GOT3 (cell line): ENCODE measurements around the gene DENND4A.
"Not testable (repeated sequence)": the region's sequence is repeated elsewhere in the genome, so short reads cannot be mapped to it uniquely, and the experiment has no call there.

Experiments used
- DNase-seq: peaks from one replicate; lab custom pipeline; 2025; ENCODE audit warnings: mixed read lengths; lab: John Stamatoyannopoulos, UW

DENND4A gene

DNA sequence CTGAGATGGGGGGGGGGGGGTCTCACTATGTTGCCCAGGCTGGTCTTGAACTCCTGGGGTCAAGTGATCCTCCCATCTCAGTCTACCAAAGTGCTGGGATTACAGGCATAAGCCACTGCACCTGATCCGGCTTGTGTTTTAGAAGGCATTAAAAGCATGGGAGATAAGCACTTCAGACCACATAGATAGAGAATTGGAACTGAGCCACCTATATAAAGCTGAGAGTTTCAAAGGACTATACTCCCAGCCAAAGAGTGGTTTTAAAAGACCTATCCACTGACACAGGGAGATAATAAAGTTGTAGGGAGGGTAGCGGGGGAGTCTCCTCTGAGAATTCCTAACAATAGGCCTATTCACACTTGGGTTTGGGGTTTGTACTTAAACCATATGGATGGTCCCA, 34.8 kb downstream of the DENND4A start:
- DNase-seq: no peak

DNA sequence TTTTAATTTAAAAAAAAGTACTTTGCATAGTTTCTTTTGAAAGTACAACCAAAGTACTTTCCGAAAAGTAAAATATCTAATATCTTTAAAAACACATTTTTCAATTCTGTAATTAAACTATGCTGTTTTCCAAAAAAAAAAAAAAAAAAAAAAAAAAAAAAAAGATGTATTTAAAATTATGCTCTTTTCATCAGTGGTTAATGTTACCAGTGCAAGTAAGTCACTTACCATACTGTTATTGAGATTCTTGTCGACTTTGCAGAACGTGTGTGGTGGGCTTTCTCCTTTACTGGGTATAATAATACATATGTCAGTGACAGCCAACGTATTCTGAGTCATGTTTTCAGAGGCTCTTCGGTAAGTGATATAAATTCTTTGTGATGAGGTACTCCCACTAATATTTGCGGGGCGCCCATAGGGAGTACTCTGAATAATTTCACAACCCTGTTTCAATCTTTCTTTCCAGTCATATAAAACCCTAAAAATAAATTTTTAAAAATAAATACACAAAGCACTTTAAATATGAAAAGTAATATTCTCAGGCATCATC, 39.9 kb downstream of the DENND4A start:
- no peak for DNase-seq

DNA sequence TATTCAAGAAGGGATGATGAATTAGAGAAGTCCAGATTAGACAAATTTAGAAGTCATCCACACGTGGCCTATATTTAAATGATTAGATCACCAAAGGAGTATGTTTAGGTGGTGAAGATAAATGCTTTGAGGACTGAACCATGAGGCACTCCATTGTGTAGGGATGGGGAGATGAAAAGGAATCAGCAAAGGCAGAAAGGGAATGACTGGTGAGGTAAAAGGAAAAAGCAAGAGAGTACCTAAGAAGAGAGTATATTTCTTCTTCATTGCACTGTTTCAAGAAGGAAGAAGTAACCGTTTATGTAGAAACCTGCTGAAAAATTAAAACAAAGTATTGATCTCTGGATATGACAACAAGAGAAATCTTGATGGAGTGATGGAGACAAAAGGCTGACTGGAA, 40.7 kb downstream of the DENND4A start:
- no peak for DNase-seq

DNA sequence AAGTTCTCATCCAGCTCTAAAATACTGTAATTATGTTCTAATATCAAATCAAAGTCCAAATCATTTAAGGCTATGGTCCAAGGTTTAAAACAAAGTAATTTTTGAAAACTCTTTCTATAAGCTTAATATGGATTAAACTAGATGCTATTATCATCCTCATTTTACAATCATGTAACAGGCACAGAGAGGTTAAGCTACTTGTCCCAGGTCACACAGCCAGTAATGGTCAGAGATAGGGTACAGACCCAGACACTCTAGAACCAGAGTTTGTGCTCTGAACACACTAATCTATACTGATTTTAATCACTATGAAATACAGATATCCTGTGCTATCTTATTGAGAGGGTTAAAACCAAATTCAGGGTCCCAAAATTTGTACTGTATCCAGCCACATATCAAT, 44.8 kb downstream of the DENND4A start:
- no peak for DNase-seq

DNA sequence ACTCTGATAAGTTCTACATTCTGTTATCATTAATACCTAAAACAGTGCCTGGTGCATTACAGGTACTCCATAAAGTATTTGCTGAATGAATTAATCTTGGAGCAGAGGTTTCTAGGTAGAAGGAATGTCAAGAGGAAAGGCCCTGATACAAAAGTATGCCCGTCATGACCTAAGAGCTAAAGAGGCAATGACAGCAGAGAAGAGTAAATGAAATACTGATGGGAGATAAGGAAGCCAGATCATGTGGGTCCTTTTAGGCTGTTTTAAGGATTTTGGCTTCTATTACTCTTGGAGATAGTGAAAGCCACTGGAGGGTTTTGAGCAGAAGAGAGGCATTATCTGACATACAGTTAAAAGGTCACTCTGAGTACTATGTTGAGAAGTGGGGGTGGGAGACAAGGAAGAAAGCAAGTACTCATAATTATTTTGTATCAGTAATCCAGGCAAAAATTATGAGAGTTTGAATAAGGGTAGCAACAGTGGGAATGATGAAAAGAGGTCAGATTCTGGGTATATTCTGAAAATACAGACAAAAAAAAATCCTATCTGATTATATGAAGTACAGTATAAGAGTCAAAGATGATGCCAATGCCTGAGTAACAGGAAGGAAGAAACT, 48.3 kb downstream of the DENND4A start:
- DNase-seq: no peak

DNA sequence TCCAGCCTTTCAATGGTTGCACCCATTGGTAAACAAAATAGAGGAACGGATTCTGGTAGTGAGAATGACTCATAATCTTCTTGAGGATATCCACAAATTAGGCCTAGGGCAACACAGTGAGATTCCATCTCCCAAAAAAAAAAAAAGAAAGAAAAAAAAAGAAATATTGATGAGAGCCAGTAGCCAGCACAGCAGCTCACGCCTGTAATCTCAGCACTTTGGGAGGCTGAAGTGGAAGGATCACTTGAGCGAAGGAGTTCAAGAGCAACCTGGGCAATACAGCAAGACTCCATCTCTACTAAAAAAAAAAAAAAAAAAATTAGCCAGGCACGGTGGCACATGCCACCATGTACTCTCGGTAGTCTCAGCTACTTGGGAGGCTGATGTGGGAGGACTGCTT, 51.9 kb downstream of the DENND4A start:
- DNase-seq: no peak

DNA sequence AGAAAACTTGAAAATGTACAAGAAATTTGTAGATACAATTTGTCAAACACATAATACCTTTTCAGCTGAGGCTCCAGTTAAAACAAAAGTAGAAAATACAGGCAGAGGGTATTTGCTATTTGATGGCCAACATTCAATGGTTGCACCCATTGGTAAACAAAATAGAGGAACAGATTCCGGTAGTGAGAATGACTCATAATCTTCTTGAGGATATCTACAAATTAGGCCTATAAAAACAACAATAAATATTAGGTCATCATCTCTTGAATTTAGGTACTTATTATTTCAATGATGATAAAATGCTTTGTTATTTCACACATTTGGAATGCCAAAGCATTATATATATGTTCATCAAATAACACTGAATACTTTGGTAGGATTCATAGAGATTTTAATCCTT, 53.4 kb downstream of the DENND4A start:
- no peak for DNase-seq

DNA sequence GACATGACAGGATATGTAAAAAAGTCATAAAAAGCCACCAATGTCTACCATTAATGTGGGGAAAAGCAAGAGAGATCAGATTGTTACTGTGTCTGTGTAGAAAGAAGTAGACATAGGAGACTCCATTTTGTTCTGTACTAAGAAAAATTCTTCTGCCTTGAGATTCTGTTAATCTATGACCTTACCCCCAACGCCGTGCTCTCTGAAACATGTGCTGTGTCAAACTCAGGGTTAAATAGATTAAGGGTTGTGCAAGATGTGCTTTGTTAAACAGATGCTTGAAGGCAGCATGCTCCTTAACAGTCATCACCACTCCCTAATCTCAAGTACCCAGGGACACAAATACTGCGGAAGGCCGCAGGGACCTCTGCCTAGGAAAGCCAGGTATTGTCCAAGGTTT, 58.5 kb downstream of the DENND4A start:
- not testable (repeated sequence) for DNase-seq

DNA sequence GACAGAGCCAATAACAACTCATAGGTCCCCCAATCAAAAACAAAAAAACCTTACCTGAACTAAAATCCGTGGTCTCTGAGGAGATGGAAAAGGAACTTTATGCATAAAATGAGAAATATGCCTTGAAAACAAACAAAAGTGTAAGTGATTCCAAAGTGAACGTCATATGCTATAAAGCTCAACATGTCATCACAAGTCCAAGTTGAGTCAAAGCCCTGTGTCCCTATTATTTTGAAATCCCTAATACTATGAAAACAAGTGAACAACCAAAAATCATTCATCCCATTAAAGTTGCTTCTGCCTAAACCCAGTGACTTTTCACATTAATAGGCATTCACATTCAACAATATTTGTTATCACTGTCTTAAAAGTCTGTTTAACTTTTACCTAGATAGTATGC, 59.4 kb downstream of the DENND4A start:
- DNase-seq: no peak

DNA sequence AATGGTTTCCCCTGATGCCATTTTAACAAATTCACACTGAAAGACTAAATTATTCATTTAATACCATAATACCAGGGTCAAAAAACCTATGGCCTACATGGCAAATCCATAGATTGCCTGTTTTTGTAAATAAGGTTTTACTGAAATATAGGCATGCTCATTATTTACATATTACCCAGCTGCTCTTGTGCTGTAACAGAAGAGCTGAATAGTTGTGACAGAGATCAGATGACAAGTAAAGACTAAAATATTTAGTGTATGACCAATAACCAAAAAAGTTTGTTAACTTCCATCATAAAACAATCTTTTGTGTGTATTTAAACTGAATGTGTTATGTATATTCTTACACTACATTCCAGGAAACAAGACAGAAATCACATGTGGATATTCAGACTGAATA, 60.2 kb downstream of the DENND4A start:
- DNase-seq: no peak

DNA sequence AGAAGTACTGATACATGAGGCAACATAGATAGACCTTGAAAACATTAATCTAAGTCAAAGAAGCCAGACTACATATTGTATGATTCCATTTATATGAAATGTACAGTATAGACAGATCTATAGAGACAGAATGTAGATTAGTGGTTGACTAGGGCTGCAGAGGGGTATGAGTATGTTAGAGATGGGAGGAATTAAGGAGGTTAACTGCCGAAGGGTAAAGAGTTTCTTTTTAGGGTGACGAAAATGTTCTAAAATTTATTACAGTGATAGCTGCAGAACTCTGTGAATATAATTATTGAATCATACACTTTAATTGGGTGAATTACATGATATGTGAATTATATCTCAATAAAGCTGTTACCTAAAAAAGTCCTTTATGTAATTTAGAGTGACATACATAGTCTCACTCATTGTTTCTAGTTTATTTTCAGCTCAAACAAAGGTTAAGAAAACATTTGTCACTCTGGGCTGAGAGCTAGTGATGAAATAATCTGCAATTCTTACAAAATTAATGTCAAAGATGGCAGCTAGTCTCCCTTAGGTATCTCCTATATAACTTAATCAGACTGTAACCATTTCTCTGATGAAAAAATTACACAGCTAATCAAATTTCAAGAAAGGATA, 61.4 kb downstream of the DENND4A start:
- DNase-seq: no peak

DNA sequence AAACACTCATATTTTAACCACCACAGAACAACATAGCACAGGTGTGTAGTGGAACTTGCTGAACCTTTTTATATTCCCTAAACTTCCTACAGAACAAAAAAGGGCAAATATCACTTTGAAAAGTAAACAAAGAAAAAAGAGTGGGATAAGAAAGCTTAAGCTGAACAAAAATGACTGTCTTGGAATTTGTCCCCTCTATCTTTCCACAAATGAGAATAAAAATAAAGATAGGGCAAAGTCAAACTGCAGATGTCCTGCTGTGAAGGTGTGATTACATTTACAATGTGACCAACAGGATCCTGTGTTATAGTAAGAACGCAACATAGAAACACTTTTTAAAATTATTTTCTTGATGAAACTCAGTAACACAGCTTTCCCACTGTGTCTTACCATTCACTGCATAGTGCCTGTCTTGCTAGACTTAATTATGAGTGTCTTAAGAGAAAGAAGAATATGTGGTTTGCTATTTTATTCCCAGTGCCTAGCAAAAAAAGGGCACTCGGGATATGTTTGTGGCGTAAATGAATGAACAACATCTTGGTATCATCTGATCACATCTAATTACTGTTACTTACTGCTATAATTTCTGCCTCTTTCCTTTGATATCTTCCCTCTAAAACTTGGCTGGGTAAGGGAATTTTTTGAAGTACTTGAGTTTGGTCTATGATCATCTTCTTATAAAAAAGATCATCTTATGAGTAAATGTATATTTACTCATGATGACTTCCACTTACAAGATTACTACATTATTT, 67.5 kb downstream of the DENND4A start:
- no peak for DNase-seq

DNA sequence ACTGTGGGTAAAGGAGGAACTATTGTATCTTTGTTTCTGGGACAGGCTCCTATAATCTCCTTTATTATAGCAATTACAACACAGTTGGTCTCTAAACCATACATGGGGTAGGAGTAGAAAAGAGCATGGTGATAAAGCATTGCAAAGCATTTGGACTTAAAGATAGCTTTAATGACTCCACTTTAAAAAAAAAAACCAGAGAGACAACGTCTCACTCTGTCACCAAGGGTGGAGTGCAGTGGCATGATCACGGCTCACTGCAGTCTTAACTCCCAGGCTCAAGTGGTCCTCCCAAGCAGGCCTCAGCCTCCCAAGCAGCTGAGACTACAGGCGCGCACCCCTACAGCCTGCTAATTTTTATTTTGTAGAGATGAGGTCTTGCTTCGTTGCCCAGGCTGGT, 68.2 kb downstream of the DENND4A start:
- no peak for DNase-seq

DNA sequence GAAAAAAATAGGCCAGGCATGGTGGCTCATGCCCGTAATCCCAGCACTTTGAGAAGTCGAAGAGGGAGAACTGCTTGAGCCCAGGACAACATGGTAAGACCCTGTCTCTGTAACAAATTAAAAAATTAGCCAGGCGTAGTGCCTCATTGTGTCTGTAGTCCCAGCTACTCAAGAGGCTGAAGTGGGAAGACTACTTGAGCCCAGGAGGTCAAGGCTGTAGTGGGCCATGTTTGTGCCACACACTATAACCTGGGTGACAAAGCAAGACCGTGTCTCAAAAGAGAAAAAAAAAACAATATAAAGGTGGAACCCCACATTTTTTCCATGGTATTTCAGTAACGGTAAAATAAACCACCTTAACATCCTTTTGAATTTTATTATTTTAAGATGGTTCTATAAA, 69.9 kb downstream of the DENND4A start:
- DNase-seq: no peak

DNA sequence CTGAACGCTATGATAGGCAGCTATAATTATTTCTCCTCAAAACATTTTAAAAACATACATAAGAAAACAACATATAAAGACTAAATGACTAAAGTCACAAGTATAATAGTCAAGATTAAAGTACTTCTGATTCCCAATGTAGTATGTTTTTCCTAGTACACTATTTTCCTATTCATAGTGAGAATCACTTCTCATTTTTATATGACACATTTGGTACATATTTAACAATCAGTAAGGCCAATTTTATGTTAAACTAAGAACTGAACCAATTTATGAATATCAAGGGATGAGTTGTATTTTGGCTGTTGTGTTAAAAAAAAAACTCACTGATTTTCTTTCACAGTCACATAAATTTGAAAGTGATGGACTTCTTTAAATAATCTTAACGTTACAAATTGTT, 79.7 kb downstream of the DENND4A start:
- no peak for DNase-seq

DNA sequence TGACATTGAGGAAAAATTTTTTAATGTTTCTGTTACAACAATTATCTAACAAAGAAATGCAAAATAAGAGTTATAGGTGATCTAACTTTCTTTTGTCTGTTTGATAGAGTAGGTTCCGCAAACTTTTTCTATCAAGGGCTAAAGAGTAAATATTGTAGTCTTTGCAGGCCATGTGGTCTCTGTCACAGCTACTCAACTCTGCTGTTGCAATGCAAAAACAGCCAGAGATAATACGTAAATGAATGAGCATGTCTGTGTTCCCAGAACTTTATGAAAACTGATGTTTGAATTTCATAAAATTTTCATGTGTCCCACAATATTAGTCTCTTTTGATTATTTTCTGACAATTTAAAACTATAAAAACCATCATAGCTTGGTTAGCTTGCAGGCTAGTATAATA, 97.0 kb downstream of the DENND4A start:
- no peak for DNase-seq

DNA sequence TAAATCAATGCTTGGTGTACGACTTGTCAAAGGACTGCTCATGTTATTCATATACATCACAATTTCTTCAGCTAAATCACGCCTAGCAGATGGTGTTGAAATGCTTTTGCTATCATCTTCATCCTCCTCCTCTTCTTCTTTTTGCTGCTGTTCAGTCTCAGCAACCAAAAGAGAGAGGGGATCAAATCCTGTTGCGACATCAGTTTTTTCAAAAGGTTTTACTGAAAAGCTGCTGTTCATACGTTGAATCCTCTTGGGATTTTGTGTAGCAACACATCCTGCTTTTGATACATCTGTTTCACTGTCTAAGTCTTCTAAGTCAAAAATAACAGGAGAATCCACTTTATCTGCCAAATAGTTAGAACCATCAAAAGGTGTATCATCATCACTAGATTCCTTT, 101.3 kb downstream of the DENND4A start:
- no peak for DNase-seq

DNA sequence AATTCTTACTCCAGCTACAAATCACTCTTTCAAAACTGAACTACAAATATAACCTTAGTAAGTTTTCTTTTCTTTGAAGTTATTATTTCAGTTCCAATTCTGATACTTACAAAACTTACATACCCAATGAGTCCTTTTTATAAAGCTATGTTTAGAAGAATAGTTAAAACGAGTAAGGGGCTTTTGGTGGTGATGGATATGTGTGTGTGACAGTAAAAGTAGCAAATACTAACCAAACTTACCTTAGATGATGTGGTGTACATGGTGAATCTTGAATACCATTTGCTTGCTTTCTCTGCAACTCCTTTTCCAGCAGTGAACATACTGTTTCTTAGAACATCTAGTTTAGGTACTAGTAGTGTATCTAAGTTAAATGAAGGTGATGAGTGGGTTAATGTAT, 101.9 kb downstream of the DENND4A start:
- DNase-seq: no peak

DNA sequence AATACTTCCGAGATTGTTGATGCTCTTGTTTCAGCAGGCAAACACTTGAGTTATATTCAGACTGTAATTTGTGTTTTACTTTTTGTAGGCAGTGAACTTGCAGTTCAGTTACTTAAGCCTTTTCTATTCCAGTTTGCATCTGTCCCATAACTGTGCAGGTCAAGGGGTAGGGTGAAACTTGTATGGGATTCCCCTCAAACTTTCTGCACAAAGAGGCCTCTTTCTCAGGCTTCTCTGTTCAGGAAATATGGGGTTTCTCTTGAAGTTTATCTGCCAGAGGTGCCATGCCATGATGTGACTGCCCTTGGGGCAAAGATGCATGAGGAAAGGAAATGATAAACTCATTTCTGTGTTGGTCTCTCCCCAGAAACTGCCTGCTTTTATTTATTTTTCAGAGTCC, 103.6 kb downstream of the DENND4A start:
- DNase-seq: no peak

DNA sequence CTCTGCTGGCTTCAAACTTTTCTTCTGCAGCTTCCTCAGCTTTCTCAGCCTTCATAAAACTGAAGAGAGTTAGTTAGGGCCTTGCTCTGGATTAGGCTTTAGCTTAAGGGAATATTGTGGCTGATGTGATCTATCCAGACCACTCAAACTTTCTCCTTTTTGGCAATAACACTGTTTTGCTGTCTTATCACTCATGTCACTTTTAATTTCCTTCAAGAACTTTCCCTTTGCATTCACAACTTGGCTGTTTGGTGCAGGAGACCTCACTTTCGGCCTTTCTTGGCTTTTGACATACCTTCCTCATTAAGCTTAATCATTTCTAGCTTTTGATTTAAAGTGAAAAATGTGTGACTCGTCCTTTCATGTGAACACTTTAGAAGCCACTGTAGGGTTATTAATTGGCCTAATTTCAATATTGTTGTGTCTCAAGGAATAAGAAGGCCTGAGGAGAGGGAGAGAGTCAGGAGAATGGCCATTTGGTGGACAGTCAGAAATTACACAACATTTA, 109.6 kb downstream of the DENND4A start:
- DNase-seq: no peak

DNA sequence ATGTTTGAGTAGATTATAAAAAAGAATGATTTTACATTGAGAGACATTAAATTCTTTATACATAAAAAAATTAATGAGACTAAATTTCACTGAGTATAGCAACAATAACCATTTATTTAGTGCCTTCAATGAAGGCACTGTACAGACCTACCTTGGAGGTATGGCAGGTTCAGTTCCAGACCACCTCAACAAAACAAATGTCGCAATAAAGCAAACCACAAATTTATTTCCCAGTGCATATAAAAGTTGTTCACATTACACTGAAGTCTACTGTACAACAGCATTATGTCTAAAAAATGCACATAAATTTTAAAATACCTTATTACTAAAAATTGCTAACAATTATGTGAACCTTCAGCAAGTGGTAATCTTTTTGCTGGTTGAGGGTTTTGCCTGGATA, 111.5 kb downstream of the DENND4A start:
- no peak for DNase-seq

DNA sequence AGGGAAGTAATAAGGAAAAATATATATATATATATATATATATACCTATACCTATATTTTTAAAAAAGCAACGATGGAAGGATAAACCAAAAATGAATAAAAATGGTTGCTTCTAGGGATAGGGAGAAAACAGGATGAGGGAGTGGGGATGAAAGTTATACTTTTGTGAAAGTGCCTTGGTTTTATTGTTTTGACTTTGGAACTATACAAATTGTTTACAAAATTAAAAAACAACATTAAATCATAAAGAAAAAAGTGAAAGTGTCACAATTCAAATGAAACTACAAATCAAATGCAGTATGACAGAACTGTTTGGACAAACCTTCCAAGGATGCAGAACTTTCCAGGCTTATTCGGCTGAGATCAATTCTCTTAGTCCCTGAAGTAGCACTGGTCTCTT, 116.0 kb downstream of the DENND4A start:
- DNase-seq: no peak

DNA sequence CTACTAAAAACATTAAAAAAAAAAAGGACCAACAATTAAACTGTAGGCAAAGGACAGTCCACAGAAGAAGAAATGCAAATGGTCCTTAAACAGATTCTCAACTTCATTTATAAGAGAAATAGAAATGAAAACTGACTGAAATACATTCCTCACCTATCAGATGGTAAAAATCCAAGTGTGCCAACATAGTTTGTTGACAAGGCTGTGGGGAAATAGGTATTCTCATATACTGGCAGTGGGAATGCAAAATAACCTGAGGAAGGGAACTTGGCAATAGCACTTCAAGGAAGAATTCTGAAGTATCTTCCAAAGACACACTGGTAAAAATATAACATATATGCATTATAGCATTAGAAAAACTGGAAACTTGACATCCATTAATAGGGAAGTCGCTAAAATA, 116.5 kb downstream of the DENND4A start:
- no peak for DNase-seq
